Measurements from ENCODE around the gene HSBP1.

GRCh38 chr16:83851473-83851872, 43.7 kb downstream of the HSBP1 start:
- TF ChIP-seq, protein P1, sequence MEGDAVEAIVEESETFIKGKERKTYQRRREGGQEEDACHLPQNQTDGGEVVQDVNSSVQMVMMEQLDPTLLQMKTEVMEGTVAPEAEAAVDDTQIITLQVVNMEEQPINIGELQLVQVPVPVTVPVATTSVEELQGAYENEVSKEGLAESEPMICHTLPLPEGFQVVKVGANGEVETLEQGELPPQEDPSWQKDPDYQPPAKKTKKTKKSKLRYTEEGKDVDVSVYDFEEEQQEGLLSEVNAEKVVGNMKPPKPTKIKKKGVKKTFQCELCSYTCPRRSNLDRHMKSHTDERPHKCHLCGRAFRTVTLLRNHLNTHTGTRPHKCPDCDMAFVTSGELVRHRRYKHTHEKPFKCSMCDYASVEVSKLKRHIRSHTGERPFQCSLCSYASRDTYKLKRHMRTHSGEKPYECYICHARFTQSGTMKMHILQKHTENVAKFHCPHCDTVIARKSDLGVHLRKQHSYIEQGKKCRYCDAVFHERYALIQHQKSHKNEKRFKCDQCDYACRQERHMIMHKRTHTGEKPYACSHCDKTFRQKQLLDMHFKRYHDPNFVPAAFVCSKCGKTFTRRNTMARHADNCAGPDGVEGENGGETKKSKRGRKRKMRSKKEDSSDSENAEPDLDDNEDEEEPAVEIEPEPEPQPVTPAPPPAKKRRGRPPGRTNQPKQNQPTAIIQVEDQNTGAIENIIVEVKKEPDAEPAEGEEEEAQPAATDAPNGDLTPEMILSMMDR (conservative IDR thresholded peaks at IDR 0.05; ENCODE audit: low read length) = no peak
- no peak for TF ChIP-seq EZH2phosphoT487 (IDR thresholded peaks at IDR 0.05; ENCODE audit: borderline replicate concordance)
